DOHH2 (cell line): Measurements from ENCODE around the gene NUP205.

Experiments used
- CTCF ChIP-seq: fragments of 200-600 bp; sonication (generic); IDR thresholded peaks from one replicate; pipeline ENCODE4 v1.5.1; 2014; ENCODE audit warnings: antibody characterized with exemption, mild to moderate bottlenecking, low read depth, low read length; ENCODE audit not compliant: poor library complexity, severe bottlenecking
- EZH2phosphoT487 ChIP-seq: fragments of 200-600 bp; sonication (generic); IDR thresholded peaks from 2 replicates; pipeline ENCODE4 v1.6.1; 2017; ENCODE audit warnings: borderline replicate concordance, mild to moderate bottlenecking, antibody characterized with exemption, low read length, moderate library complexity, mixed read lengths

GRCh38 chr7:135684699-135685098, 127.0 kb downstream of the NUP205 start:
- TF ChIP-seq CTCF (no peak), EZH2phosphoT487 (no peak)
